WTC11 (cell line): ENCODE results near the gene GLT6D1.

Source experiments
- CTCF ChIP-seq: fragments of 200-600 bp; IDR thresholded peaks from 2 replicates; pipeline ENCODE4 v1.8.0; 2022; ENCODE audit warnings: antibody characterized with exemption
- ELF4 ChIP-seq: sonication (generic); formaldehyde crosslinking; IDR thresholded peaks from 2 replicates; pipeline ENCODE4 v1.8.1; 2022; ENCODE audit warnings: low read depth, mild to moderate bottlenecking, moderate library complexity, missing genetic modification reagents
- FOXJ3 ChIP-seq: sonication (generic); formaldehyde crosslinking; IDR thresholded peaks from 2 replicates; pipeline ENCODE4 v1.9.0; 2021; ENCODE audit warnings: missing genetic modification reagents, mild to moderate bottlenecking, borderline replicate concordance
- FOXK1 ChIP-seq: sonication (generic); formaldehyde crosslinking; IDR thresholded peaks from 2 replicates; pipeline ENCODE4 v1.8.0; 2022; ENCODE audit warnings: mild to moderate bottlenecking, moderate library complexity, missing genetic modification reagents
- SMAD4 ChIP-seq: sonication (generic); formaldehyde crosslinking; IDR thresholded peaks from 2 replicates; pipeline ENCODE4 v1.8.0; 2022; ENCODE audit warnings: mild to moderate bottlenecking, missing genetic modification reagents
- SP1 ChIP-seq: sonication (generic); formaldehyde crosslinking; conservative IDR thresholded peaks from 2 replicates; pipeline ENCODE4 v1.8.1; 2022; ENCODE audit warnings: missing genetic modification reagents
- TCF7 ChIP-seq: sonication (generic); formaldehyde crosslinking; IDR thresholded peaks from 2 replicates; pipeline ENCODE4 v1.8.0; 2022; ENCODE audit warnings: mild to moderate bottlenecking, low read depth, missing genetic modification reagents, moderate library complexity

DNA sequence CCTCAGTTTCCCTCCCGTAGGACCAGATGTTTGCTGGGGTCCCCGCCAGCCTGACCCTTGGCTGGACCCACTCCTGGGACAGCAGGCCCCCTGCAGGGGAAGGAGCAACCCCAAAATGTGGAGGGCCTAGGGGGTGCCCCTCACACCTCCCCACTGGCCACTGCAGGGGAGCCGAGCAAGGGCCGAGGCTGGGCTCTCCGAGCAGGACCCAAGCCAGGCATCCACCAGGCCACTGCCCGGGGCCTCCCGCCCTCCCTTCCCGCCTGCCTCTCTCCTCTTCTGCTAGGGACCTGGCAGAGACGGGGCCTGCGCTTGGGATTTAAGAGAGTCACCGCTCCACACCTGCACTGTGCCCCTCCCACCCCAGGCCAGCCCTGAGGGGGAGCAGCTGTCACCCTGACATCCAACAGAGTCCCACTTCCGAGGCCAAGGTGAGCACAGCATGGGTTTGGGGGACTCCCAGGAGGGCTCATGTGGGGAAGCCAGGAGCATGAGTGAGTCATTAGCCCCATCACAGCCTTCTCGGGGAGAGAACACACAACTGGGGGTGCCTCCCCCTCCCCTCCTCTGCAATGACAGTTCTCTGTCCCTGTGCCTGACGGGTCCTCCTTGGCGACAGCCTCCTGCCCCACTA, 44.2 kb upstream of the GLT6D1 start:
- no peak for TF ChIP-seq CTCF
- no peak for TF ChIP-seq SP1 (CRISPR knock-in tag)
- no peak for TF ChIP-seq TCF7 (CRISPR knock-in tag)
- TF ChIP-seq SMAD4 = no peak
- no peak for TF ChIP-seq ELF4 (CRISPR knock-in tag)
- TF ChIP-seq FOXJ3 (CRISPR knock-in tag) = no peak
- no peak for TF ChIP-seq FOXK1
